Activated naive CD4-positive, alpha-beta T cell treated with anti-CD3 and anti-CD28 coated beads, Interleukin-2, amount 10 ng/mL, durations not matched to agents 7 days and 5 days (primary cell): ENCODE measurements around the gene SOX4.
A peak's percentile ranks its signal among the peaks of the same experiment; 100 is the strongest.

Source experiments
- CTCF ChIA-PET: fragments of 350-600 bp; sonication (Branson Sonifier 250); formaldehyde crosslinking; loops from one replicate; lab custom pipeline; 2021; ENCODE audit warnings: antibody characterized with exemption; lab: Charles Lee
- DNase-seq: peaks from one replicate; pipeline ENCODE4 v3.0.0-alpha.2; 2020
- H3K27ac Mint-ChIP-seq: one replicate; pipeline ENCODE4 v1.8.0; 2021; ENCODE audit warnings: mild to moderate bottlenecking, moderate library complexity, mixed read lengths
- H3K27me3 Mint-ChIP-seq: one replicate; pipeline ENCODE4 v1.8.0; 2021; ENCODE audit warnings: mild to moderate bottlenecking, mixed read lengths
- H3K36me3 Mint-ChIP-seq: one replicate; pipeline ENCODE4 v1.8.0; 2021; ENCODE audit warnings: mixed read lengths
- H3K4me1 Mint-ChIP-seq: one replicate; pipeline ENCODE4 v1.8.0; 2021; ENCODE audit warnings: mixed read lengths
- H3K4me3 Mint-ChIP-seq: one replicate; pipeline ENCODE4 v1.8.0; 2021; ENCODE audit warnings: mild to moderate bottlenecking, moderate library complexity, mixed read lengths
- H3K9me3 Mint-ChIP-seq: one replicate; pipeline ENCODE4 v1.8.0; 2021; ENCODE audit warnings: mixed read lengths

SOX4 gene

GRCh38 chr6:21587961-21588480 is 5.5 kb upstream of the SOX4 start:
- H3K9me3 Mint-ChIP-seq: peaks cover 2% of the 10 kb centered on the region
- H3K27me3 Mint-ChIP-seq: peaks cover 45% of the 10 kb centered on the region
- DNase-seq: peak; percentile 53
- no peaks in the 10 kb centered on the region for H3K36me3 Mint-ChIP-seq
- peaks cover 13% of the 10 kb centered on the region for H3K4me1 Mint-ChIP-seq
- H3K27ac Mint-ChIP-seq: peak overlapping the region; percentile 83
- peak overlapping the region; percentile 86 for H3K4me3 Mint-ChIP-seq
- CTCF ChIA-PET: interaction anchor here (0.6 to 3.8 kb wide), 7 partner anchors 8 to 1024 kb away, joined by 3 to 49 read pairs (median 4); no protein-coding TSS in a partner anchor

GRCh38 chr6:21588481-21589351 is 4.8 kb upstream of the SOX4 start:
- Mint-ChIP-seq H3K4me3 (peak overlapping the region; percentile 86), H3K27ac (peak overlapping the region; percentile 83), H3K27me3 (peaks cover 45% of the 10 kb centered on the region), H3K36me3 (no peaks in the 10 kb centered on the region), H3K4me1 (peaks cover 13% of the 10 kb centered on the region), H3K9me3 (peaks cover 2% of the 10 kb centered on the region)
- DNase-seq: peak; percentile 57
- CTCF ChIA-PET: interaction anchor here (0.6 to 3.8 kb wide), 11 partner anchors 8 to 1031 kb away, joined by 3 to 49 read pairs (median 3); no protein-coding TSS in a partner anchor

GRCh38 chr6:21589352-21590345 is 3.9 kb upstream of the SOX4 start:
- H3K36me3 Mint-ChIP-seq: peaks cover 2% of the 10 kb centered on the region
- peaks cover 15% of the 10 kb centered on the region for H3K4me1 Mint-ChIP-seq
- H3K27me3 Mint-ChIP-seq: peaks cover 37% of the 10 kb centered on the region
- peaks cover 2% of the 10 kb centered on the region for H3K9me3 Mint-ChIP-seq
- CTCF ChIA-PET: interaction anchor here (1.2 to 3.8 kb wide), 6 partner anchors 17 to 1032 kb away, joined by 3 to 49 read pairs (median 4); no protein-coding TSS in a partner anchor
- H3K4me3 Mint-ChIP-seq: peak overlapping the region; percentile 86
- peak; percentile 83 for DNase-seq
- H3K27ac Mint-ChIP-seq: no peak overlapping the region

GRCh38 chr6:21590346-21590745 is 3.2 kb upstream of the SOX4 start:
- Mint-ChIP-seq H3K27me3 (peaks cover 36% of the 10 kb centered on the region), H3K36me3 (peaks cover 3% of the 10 kb centered on the region), H3K4me3 (no peak overlapping the region), H3K4me1 (peaks cover 17% of the 10 kb centered on the region), H3K27ac (no peak overlapping the region), H3K9me3 (peaks cover 2% of the 10 kb centered on the region)
- CTCF ChIA-PET: no interaction called here
- no peak for DNase-seq

GRCh38 chr6:21591446-21591845 is 2.1 kb upstream of the SOX4 start:
- Mint-ChIP-seq H3K4me1 (peaks cover 27% of the 10 kb centered on the region), H3K27me3 (peaks cover 41% of the 10 kb centered on the region), H3K4me3 (no peak overlapping the region), H3K9me3 (peaks cover 2% of the 10 kb centered on the region), H3K36me3 (peaks cover 6% of the 10 kb centered on the region), H3K27ac (no peak overlapping the region)
- CTCF ChIA-PET: interaction anchor here (0.8 to 1.4 kb wide), 2 partner anchors 1017 to 1028 kb away, joined by 3 to 6 read pairs; no protein-coding TSS in a partner anchor
- DNase-seq: no peak

- Mint-ChIP-seq H3K4me1 (peaks cover 27% of the 10 kb centered on the region), H3K27me3 (peaks cover 42% of the 10 kb centered on the region), H3K27ac (no peak overlapping the region), H3K9me3 (no peaks in the 10 kb centered on the region), H3K4me3 (no peak overlapping the region), H3K36me3 (peaks cover 10% of the 10 kb centered on the region)
- CTCF ChIA-PET: no interaction called here
- DNase-seq: no peak
Measured at GRCh38 chr6:21592953-21593352, 598 bp upstream of the SOX4 start.

GRCh38 chr6:21593927-21594415 is 420 bp downstream of the SOX4 start:
- peaks cover 24% of the 10 kb centered on the region for H3K4me1 Mint-ChIP-seq
- no peak overlapping the region for H3K4me3 Mint-ChIP-seq
- peaks cover 40% of the 10 kb centered on the region for H3K27me3 Mint-ChIP-seq
- no peaks in the 10 kb centered on the region for H3K9me3 Mint-ChIP-seq
- peaks cover 10% of the 10 kb centered on the region for H3K36me3 Mint-ChIP-seq
- no peak overlapping the region for H3K27ac Mint-ChIP-seq
- CTCF ChIA-PET: interaction anchor here (0.7 kb wide), 1 partner anchor 911 kb away, joined by 3 read pairs; no protein-coding TSS in a partner anchor
- peak; percentile 24 for DNase-seq

- Mint-ChIP-seq H3K36me3 (peaks cover 10% of the 10 kb centered on the region), H3K27me3 (peaks cover 40% of the 10 kb centered on the region), H3K4me1 (peaks cover 22% of the 10 kb centered on the region), H3K27ac (peak overlapping the region; percentile 76), H3K4me3 (peak overlapping the region; percentile 80), H3K9me3 (no peaks in the 10 kb centered on the region)
- peak; percentile 55 for DNase-seq
- CTCF ChIA-PET: interaction anchor here (1.0 kb wide), 1 partner anchor 1019 kb away, joined by 3 read pairs; no protein-coding TSS in a partner anchor
Measured at GRCh38 chr6:21594416-21595281, 1.1 kb downstream of the SOX4 start.

GRCh38 chr6:21595285-21596144 is 2.0 kb downstream of the SOX4 start:
- Mint-ChIP-seq H3K27ac (peak overlapping the region; percentile 84), H3K4me3 (peak overlapping the region; percentile 76), H3K36me3 (peaks cover 10% of the 10 kb centered on the region), H3K27me3 (peaks cover 44% of the 10 kb centered on the region), H3K9me3 (no peaks in the 10 kb centered on the region), H3K4me1 (peaks cover 22% of the 10 kb centered on the region)
- CTCF ChIA-PET: interaction anchor here (1.0 kb wide), 1 partner anchor 1020 kb away, joined by 3 read pairs; no protein-coding TSS in a partner anchor
- DNase-seq: peak; percentile 35

- no peaks in the 10 kb centered on the region for H3K9me3 Mint-ChIP-seq
- CTCF ChIA-PET: interaction anchor here (1.0 kb wide), 1 partner anchor 8 kb away, joined by 4 read pairs; no protein-coding TSS in a partner anchor
- H3K36me3 Mint-ChIP-seq: peaks cover 10% of the 10 kb centered on the region
- H3K27ac Mint-ChIP-seq: peak overlapping the region; percentile 76
- peaks cover 22% of the 10 kb centered on the region for H3K4me1 Mint-ChIP-seq
- DNase-seq: peak; percentile 32
- H3K4me3 Mint-ChIP-seq: peak overlapping the region; percentile 76
- peaks cover 50% of the 10 kb centered on the region for H3K27me3 Mint-ChIP-seq
Measured at GRCh38 chr6:21596145-21596948, 2.8 kb downstream of the SOX4 start.

GRCh38 chr6:21596949-21597682 is 3.6 kb downstream of the SOX4 start:
- Mint-ChIP-seq H3K36me3 (peaks cover 10% of the 10 kb centered on the region), H3K4me1 (peaks cover 22% of the 10 kb centered on the region), H3K9me3 (no peaks in the 10 kb centered on the region), H3K4me3 (peak overlapping the region; percentile 52), H3K27ac (peak overlapping the region; percentile 76), H3K27me3 (peaks cover 51% of the 10 kb centered on the region)
- no peak for DNase-seq
- CTCF ChIA-PET: interaction anchor here (1.0 kb wide), 1 partner anchor 9 kb away, joined by 4 read pairs; no protein-coding TSS in a partner anchor
